Lower lobe of right lung (tissue), 2 donors: ENCODE results near the gene CCDC54. TPM values are rescaled to one million over a fixed set of nuclear protein-coding genes. Genes with fewer than 3 reads are reported as not detected.

ENCODE experiments used
- ATAC-seq, 2 donors: fragments of 200-7000 bp; cut with Tn5 transposase; one replicate each; pipeline ENCODE4 v1.9.1; 2020 to 2022; ENCODE audit warnings: mild to moderate bottlenecking in 2 of 2, moderate library complexity in 2 of 2
- DNase-seq: peaks from one replicate; pipeline ENCODE4 v3.0.0-alpha.2; 2020
- H3K27ac ChIP-seq: fragments of 200-600 bp; one replicate; pipeline ENCODE4 v1.8.0; 2022
- H3K27me3 ChIP-seq: fragments of 200-600 bp; one replicate; pipeline ENCODE4 v1.8.0; 2022; ENCODE audit warnings: low read depth
- H3K36me3 ChIP-seq: fragments of 200-600 bp; one replicate; pipeline ENCODE4 v1.8.0; 2022; ENCODE audit warnings: mild to moderate bottlenecking
- H3K4me1 ChIP-seq: fragments of 200-600 bp; one replicate; pipeline ENCODE4 v1.8.0; 2022
- H3K4me3 ChIP-seq: fragments of 200-600 bp; one replicate; pipeline ENCODE4 v1.8.0; 2022; ENCODE audit warnings: mild to moderate bottlenecking
- H3K9me3 ChIP-seq: fragments of 200-600 bp; one replicate; pipeline ENCODE4 v1.8.0; 2022
- intact Hi-C: fragments of 100-400 bp; cut with DNase I; formaldehyde crosslinking; loops from one replicate; pipeline ENCODE4 v1.11.0; 2022
- total RNA-seq: library from RNA; stranded (reverse); fragmentation: NEBNext Ultra II Directional; extraction: Animal tissue kit (Norgen Biotek cat#: 25700); gene quantifications from one replicate; pipeline ENCODE4 v1.2.1, GENCODE V29; 2021
- TF ChIP-seq, protein P1 (sequence below): fragments of 200-600 bp; IDR thresholded peaks from one replicate; pipeline ENCODE4 v1.8.0; 2022; ENCODE audit warnings: antibody characterized with exemption, mild to moderate bottlenecking
- donor health status: DM: no; HTN: yes; CAD: no; lungs with severe emphysema.

CCDC54 gene
- total RNA-seq, 1 donor from 2014 or later, result not detected

DNA sequence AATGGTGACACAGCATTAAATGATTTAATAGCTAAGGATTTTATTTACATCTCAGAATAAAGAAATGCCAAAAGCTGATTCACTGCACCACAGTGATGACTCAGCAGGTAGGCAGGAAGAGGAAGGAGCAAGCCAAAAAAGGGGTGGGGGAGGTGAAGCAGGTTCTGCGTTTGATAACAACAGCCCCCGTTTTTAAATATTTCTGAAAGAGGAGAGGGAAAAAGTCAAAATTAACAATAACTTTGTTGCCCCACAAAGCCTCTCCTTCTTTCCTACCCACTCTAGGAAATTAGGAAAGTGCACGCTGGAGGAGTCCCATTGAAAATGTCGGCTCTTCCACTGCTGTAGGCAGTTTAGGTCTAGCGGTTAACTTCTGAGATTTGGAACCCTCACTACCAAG lies 9.9 kb upstream of the CCDC54 start:
- Histone ChIP-seq H3K4me1 (no peaks in the 10 kb centered on the region), H3K4me3 (no peak overlapping the region), H3K27me3 (no peaks in the 10 kb centered on the region), H3K36me3 (no peaks in the 10 kb centered on the region), H3K9me3 (no peaks in the 10 kb centered on the region), H3K27ac (no peak overlapping the region)
- ATAC-seq (no peak), DNase-seq (no peak)
- intact Hi-C loops, result no loop called here
- TF ChIP-seq, protein P1, sequence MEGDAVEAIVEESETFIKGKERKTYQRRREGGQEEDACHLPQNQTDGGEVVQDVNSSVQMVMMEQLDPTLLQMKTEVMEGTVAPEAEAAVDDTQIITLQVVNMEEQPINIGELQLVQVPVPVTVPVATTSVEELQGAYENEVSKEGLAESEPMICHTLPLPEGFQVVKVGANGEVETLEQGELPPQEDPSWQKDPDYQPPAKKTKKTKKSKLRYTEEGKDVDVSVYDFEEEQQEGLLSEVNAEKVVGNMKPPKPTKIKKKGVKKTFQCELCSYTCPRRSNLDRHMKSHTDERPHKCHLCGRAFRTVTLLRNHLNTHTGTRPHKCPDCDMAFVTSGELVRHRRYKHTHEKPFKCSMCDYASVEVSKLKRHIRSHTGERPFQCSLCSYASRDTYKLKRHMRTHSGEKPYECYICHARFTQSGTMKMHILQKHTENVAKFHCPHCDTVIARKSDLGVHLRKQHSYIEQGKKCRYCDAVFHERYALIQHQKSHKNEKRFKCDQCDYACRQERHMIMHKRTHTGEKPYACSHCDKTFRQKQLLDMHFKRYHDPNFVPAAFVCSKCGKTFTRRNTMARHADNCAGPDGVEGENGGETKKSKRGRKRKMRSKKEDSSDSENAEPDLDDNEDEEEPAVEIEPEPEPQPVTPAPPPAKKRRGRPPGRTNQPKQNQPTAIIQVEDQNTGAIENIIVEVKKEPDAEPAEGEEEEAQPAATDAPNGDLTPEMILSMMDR, result no peak

GRCh38 chr3:107368654-107369398 lies 8.4 kb upstream of the CCDC54 start:
- H3K27ac ChIP-seq, result no peak overlapping the region
- H3K27me3 ChIP-seq, result no peaks in the 10 kb centered on the region
- DNase-seq (no peak), ATAC-seq (no peak)
- no peaks in the 10 kb centered on the region for H3K9me3 ChIP-seq
- intact Hi-C loops, result no loop called here
- no peaks in the 10 kb centered on the region for H3K4me1 ChIP-seq
- no peaks in the 10 kb centered on the region for H3K36me3 ChIP-seq
- TF ChIP-seq, protein P1, result no peak
- H3K4me3 ChIP-seq, result no peak overlapping the region

GRCh38 chr3:107369791-107370190 lies 7.4 kb upstream of the CCDC54 start:
- DNase-seq, result no peak
- no peaks in the 10 kb centered on the region for H3K36me3 ChIP-seq
- intact Hi-C loops, result no loop called here
- TF ChIP-seq, protein P1, result no peak
- H3K27ac ChIP-seq, result no peak overlapping the region
- no peaks in the 10 kb centered on the region for H3K4me1 ChIP-seq
- H3K27me3 ChIP-seq, result no peaks in the 10 kb centered on the region
- no peaks in the 10 kb centered on the region for H3K9me3 ChIP-seq
- no peak overlapping the region for H3K4me3 ChIP-seq
- no peak for ATAC-seq

- H3K4me3 ChIP-seq, result no peak overlapping the region
- H3K27ac ChIP-seq, result no peak overlapping the region
- ATAC-seq, result no peak
- no peaks in the 10 kb centered on the region for H3K9me3 ChIP-seq
- TF ChIP-seq, protein P1, result no peak
- no peaks in the 10 kb centered on the region for H3K36me3 ChIP-seq
- no peaks in the 10 kb centered on the region for H3K27me3 ChIP-seq
- intact Hi-C loops, result no loop called here
- H3K4me1 ChIP-seq, result no peaks in the 10 kb centered on the region
- DNase-seq, result no peak
Measured at GRCh38 chr3:107370907-107371306, 6.3 kb upstream of the CCDC54 start.

- intact Hi-C loops, result no loop called here
- DNase-seq (no peak), ATAC-seq (no peak)
- TF ChIP-seq, protein P1, result no peak
- Histone ChIP-seq H3K27me3 (no peaks in the 10 kb centered on the region), H3K4me1 (no peaks in the 10 kb centered on the region), H3K9me3 (no peaks in the 10 kb centered on the region), H3K27ac (no peak overlapping the region), H3K36me3 (no peaks in the 10 kb centered on the region), H3K4me3 (no peak overlapping the region)
Measured at GRCh38 chr3:107372506-107372905, 4.7 kb upstream of the CCDC54 start.
